HG03442 (cell line): ENCODE data around the gene INPP5A.
A peak's percentile ranks its signal among the peaks of the same experiment; 100 is the strongest.

Source experiments
- ATAC-seq: cut with Tn5 transposase; IDR thresholded peaks from one replicate; pipeline ENCODE4 v1.9.1; 2021; ENCODE audit warnings: mild to moderate bottlenecking, moderate library complexity; ENCODE audit not compliant: unreplicated experiment

Gene INPP5A

GRCh38 chr10:132534391-132535064 lies 3.1 kb upstream of the INPP5A start:
- no peak for ATAC-seq

- ATAC-seq = no peak
Measured at GRCh38 chr10:132535065-132535651, 2.4 kb upstream of the INPP5A start.

- peak; percentile 0 for ATAC-seq
Measured at GRCh38 chr10:132536241-132536876, 1.2 kb upstream of the INPP5A start.

GRCh38 chr10:132536877-132537683 lies 507 bp upstream of the INPP5A start:
- ATAC-seq = peak; percentile 83

DNA sequence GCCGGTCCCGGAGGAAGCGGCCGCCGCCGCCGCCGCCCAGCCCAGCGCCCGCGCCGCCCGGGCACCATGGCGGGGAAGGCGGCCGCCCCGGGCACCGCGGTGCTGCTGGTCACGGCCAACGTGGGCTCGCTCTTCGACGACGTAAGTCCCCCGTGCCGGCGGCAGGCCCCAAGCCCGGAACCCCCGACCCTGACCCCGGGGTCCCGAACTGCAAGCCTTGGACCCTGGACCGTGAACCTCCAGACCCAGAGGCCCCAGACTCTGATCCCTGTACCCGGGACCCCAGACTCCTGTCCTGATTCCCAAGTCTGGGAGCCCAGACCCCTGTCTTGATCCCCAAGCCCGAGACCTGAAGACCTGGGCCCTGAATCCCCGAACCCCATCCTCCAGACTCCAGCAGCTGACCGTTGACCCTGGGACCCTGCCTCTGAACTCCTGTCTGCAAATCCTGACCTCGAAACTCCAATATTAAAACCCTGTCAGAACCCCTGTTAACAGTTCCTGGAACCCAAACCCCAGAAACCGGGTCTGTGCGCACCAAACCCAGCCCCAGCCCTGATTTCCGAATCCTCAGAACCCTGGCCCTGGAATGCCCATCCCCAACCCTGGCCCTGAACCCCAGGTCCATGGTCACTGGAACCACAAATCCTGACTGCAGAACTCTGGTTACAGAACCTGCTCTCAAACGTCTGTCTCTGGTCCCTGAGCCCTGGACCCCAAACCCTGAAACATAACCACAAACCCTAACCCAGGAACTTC lies 623 bp downstream of the INPP5A start:
- ATAC-seq = no peak

GRCh38 chr10:132538790-132539421 lies 1.3 kb downstream of the INPP5A start:
- ATAC-seq = no peak

- no peak for ATAC-seq
Measured at GRCh38 chr10:132539431-132539839, 1.8 kb downstream of the INPP5A start.

GRCh38 chr10:132539894-132540293 lies 2.3 kb downstream of the INPP5A start:
- ATAC-seq = no peak

- ATAC-seq = no peak
Measured at GRCh38 chr10:132540456-132540855, 2.9 kb downstream of the INPP5A start.

GRCh38 chr10:132541129-132541528 lies 3.5 kb downstream of the INPP5A start:
- no peak for ATAC-seq

GRCh38 chr10:132541601-132542011 lies 4.0 kb downstream of the INPP5A start:
- no peak for ATAC-seq

GRCh38 chr10:132542086-132542775 lies 4.6 kb downstream of the INPP5A start:
- no peak for ATAC-seq

DNA sequence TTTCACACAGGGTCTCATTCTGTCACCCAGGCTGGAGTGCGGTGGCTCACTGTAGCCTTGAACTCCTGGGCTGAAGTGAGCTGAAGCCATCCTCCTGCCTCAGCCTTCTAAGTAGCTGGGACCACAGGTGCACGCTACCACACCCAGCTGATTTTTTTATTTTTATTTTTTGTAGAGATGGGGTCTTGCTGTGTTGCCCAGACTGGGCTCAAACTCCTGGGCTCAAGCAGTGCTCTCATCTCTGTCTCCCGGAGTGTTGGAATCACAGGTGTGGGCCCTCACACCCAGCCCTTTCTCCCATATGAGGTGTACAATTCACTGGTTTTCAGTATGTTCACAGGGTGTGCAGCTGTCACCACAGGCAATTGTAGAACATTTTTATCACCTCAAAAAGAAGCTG lies 5.2 kb downstream of the INPP5A start:
- no peak for ATAC-seq

DNA sequence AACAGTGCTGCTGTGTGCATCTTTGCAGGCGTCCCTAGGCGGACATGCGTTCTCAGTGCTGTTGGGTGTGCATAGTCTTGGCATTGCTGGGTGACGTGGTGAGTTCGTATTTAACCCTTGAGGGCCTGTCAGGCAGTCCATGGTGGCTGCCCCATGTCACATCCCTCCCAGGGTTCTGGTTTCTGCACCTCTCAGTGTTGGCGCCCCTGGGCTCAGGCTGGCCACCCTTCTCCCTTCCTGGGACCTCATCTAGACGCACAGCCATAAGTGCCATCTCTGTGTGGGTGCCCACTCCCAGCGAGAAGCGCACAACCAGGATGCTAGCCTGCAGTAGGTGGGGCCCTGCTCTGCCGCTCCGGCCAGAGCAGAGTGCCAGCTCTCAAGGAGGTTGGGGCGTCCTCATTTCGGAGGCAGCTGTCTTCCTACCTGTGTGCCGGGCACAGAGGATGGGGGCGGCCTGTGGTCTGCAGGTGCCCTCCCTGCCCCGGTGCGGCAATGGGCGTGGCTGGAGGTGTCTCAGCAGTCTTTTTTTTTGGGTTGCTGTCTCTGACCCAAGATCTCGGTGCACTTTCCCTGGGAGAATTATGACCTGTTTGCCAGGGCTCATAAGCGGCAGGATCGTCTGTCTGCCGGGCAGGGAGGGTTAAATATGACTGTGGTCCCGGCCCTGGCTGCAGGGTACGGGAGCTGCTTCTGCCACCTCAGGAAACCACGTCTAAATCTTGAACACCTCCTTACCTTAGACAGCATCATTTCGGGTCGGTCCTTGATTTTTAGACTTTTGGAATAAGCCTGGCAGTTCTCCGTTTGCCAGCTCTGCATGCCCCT lies 6.5 kb downstream of the INPP5A start:
- ATAC-seq = no peak

- no peak for ATAC-seq
Measured at GRCh38 chr10:132544744-132545658, 7.4 kb downstream of the INPP5A start.

DNA sequence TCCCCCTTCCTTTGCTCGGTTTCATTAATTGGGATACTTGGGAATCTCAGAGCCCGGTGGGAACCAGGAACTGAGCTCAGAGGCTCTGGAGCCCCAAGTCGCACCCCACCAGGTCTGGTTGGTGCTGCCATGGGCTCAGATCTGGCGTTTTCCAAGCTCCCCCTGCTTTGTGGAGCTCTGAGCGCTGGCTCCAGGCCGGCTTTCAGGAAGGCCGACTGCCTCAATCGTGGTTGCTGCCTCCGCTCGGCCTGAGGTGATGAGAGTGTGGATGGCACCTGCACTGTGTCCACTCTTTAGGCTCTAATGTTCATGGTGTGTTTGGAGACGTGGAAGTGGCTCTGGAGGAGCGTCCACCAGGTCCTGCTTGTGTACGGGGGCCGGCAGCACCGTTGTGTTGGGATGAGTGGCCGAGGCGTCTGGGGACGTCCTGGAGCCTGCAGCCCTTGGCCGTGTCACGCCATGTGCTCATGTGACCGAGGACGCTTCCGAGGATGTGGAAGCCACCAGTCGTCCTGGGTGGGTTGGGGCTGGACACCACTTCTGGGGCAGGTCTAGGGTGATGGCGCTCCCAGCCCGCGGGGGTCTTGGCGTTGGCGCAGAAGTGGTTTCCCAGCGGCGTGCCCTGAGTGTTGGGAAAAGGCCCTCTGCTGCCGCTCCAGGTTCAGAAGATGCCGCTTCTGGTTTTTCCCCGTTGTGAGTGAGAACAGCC lies 8.2 kb downstream of the INPP5A start:
- ATAC-seq = no peak
